Peyer's patch (tissue), 4 donors: ENCODE measurements around the gene IDI1.

ENCODE experiments used
- POLR2A ChIP-seq, 2 donors: fragments of 450-650 bp; IDR thresholded peaks; one replicate each; pipeline ENCODE4 v1.5.1; 2017; ENCODE audit warnings: antibody characterized with exemption in 2 of 2, mild to moderate bottlenecking in 2 of 2, moderate library complexity in 2 of 2
- TF ChIP-seq, protein P1 (sequence below), 6 experiments: fragments of 450-650 bp in 4 of 6; fragments of 200-600 bp in 2 of 6; sonication (generic) in 1 of 6; IDR thresholded peaks; one replicate each; pipeline ENCODE4 v1.5.1; 2017 to 2019; ENCODE audit warnings: antibody characterized with exemption in 6 of 6, mild to moderate bottlenecking in 3 of 6, moderate library complexity in 1 of 6

DNA sequence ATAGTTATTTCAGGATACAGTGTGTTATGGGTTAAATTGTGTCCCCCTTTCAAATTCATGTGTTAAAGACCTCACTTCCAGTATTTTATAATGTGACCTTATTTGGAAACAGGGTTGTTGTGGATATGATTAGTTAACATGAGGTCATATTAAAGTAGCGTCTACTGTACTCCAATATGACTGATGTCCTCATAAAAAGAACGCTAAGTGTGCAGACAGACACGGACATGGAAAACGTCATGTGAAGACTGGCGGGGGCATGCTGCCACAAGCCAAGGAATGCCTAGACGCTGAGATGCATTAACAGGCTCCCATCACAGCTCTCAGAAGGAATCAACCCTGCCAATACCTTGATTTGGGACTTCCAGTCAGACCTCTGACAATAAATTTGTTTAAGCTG, 5.8 kb upstream of the IDI1 start:
- TF ChIP-seq, protein P1, sequence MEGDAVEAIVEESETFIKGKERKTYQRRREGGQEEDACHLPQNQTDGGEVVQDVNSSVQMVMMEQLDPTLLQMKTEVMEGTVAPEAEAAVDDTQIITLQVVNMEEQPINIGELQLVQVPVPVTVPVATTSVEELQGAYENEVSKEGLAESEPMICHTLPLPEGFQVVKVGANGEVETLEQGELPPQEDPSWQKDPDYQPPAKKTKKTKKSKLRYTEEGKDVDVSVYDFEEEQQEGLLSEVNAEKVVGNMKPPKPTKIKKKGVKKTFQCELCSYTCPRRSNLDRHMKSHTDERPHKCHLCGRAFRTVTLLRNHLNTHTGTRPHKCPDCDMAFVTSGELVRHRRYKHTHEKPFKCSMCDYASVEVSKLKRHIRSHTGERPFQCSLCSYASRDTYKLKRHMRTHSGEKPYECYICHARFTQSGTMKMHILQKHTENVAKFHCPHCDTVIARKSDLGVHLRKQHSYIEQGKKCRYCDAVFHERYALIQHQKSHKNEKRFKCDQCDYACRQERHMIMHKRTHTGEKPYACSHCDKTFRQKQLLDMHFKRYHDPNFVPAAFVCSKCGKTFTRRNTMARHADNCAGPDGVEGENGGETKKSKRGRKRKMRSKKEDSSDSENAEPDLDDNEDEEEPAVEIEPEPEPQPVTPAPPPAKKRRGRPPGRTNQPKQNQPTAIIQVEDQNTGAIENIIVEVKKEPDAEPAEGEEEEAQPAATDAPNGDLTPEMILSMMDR (IDR thresholded peaks at IDR 0.05), result no peak
- TF ChIP-seq POLR2A (IDR thresholded peaks at IDR 0.05), result no peak
